D341Med (cell line): ENCODE data around the gene OR6A2.
"Not testable (repeated sequence)": the region's sequence is repeated elsewhere in the genome, so short reads cannot be mapped to it uniquely, and the experiment has no call there.

Experiments
- DNase-seq: peaks from one replicate; pipeline ENCODE4 v3.0.0; 2012; ENCODE audit warnings: low spot score

OR6A2 gene

GRCh38 chr11:6799402-6799801 lies at the start of gene OR6A2:
Gene OR6A2, minus strand, starts transcription at chr11:6799689. Its CDS starts 3,981 bp downstream, at chr11:6795708.
- no peak for DNase-seq

GRCh38 chr11:6845383-6845782 lies 45.9 kb upstream of the OR6A2 start, which contains the start of gene OR10A5:
Gene OR10A5, plus strand, starts transcription at chr11:6845683. Its CDS starts 0 bp downstream, at chr11:6845683.
- DNase-seq, result no peak

DNA sequence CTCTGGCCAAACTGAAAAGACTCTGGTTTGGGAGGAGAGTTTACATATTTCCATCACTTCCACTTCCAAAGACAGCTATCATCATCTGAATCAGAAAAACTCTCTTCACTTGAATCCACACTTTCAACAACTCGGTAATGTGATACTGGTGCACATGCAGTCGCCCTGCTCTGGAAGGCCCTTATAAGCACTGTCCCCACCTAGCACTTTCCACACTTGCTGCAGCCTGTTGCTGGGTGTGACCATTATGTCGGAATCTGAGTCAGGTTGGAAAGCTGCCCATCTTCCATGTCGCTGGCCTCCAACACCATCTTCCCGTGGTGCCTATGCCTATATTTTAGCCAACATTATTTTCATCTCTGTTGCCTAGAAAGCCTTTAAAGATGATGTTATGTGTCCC lies 44.9 kb upstream of the OR6A2 start:
- DNase-seq, result no peak

- no peak for DNase-seq
Observed at GRCh38 chr11:6843670-6844069, 44.2 kb upstream of the OR6A2 start.

GRCh38 chr11:6841694-6842093 lies 42.2 kb upstream of the OR6A2 start:
- no peak for DNase-seq

- DNase-seq, result no peak
Observed at GRCh38 chr11:6834021-6834420, 34.5 kb upstream of the OR6A2 start.

GRCh38 chr11:6833356-6833755 lies 33.9 kb upstream of the OR6A2 start:
- DNase-seq, result no peak

DNA sequence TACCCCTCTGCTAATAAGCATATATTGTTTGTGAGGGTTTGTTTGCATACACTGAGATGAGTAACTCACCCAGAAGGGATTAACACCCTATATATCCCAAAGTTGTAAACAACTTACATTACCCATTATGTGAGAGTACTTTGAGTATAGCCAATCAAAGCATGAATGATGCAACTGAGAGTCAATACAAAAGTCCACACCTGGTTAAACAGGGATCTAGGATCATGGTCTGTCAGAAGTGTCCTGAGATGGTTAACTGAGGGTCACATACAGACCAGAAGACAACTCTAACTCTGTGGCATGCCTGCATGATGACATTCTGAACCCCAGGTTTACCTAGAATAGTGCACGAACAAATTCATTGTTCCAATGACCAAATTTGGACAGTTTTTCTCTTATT lies 28.6 kb upstream of the OR6A2 start:
- no peak for DNase-seq

GRCh38 chr11:6825231-6825744 lies 25.8 kb upstream of the OR6A2 start:
- DNase-seq, result no peak

DNA sequence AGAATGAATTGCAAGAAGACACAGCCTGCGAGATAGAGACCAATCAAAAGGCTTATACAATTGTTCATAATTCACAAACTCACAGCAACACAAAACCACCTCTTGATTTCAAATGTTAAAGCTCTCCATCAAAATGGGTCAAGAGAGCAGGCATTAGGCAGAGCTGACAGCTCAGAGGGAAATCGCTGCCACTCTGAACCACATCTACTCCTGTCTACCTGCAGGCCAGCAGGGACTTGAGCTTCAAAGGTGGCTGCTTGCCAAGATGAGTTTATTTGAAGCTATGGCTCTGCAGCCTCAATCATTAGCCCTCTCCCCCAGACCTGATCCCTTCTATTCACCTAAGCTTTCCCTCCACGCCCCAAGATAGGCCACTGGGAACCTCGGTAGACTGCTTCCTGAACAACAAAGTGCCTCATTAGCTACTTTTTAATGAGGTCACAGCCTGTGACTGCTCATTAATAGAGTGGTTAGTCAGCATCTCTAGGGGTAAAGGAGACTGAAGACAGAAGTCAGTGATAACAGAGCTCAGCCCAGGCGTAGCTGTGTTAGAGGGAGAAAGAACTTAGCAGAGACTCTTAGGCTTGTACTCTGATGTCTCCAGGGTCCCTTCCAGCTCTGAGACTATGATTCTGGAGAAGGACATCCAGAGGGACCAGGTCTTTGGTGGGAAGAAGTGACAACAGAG lies 24.8 kb upstream of the OR6A2 start:
- no peak for DNase-seq

- no peak for DNase-seq
Observed at GRCh38 chr11:6818967-6819366, 19.5 kb upstream of the OR6A2 start.

DNA sequence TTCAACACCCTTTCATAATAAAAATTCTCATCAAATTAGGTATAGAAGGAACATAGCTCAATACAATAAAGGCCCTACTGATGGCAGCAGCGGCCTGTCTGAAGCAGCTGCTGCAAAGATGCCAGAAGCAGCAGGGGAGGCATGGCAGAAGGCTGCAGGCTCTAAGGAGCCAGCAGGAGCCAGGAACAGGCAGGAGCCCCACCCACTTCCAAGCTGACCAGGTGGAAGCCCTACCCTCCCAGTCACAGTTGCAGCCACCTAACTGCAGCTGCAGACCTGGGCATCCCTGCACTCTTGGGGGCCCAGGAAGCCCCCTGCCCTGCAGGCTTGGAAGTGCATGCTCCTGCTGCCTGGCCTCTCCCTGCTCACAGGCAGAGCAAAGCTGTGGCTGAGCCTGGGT lies 18.2 kb upstream of the OR6A2 start:
- no peak for DNase-seq

- no peak for DNase-seq
Observed at GRCh38 chr11:6813656-6814055, 14.2 kb upstream of the OR6A2 start.

- peak; percentile 40 for DNase-seq
Observed at GRCh38 chr11:6812390-6813005, 13.0 kb upstream of the OR6A2 start.

DNA sequence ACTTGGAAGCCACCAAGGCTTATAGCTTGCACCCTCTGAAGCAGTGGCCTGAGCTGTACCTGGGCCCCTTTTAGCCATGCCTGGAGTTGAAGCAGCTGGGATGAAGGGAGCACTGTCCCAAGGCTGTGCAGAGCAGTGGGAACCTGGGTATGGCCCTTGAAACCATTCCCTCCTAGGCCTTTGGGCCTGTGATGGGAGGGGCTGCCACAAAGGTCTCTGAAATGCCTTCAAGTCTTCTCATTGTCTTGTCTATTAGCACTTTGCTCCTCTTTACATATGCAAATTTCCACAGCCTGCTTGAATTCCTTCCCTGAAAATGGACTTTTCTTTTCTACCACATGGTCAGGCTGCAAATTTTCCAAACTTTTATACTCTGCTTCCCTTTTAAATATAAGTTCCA lies 1.6 kb upstream of the OR6A2 start:
- not testable (repeated sequence) for DNase-seq

DNA sequence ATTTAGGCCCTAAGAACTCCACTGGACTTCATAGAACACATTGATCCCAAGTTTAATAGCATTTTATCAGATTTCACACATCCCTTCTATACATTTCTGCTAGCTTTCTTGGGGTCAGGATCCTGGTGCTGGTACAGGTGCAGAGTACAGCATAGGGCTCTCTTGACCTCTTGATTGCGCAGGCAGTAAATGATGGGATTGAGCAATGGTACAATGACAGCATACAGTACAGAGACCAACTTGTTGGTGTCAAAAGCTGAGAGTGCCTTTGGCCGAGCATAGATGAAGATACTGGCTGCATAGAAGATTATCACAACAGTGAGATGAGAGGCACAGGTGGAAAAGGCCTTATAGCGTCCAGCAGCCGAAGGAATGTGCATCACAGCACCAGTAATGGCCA lies 4.8 kb downstream of the OR6A2 start:
- DNase-seq, result no peak

- DNase-seq, result no peak
Observed at GRCh38 chr11:6790546-6790945, 8.9 kb downstream of the OR6A2 start.

- no peak for DNase-seq
Observed at GRCh38 chr11:6782720-6783119, 16.8 kb downstream of the OR6A2 start, which contains the start of gene OR2AG1. Gene OR2AG1, plus strand, starts transcription at chr11:6783020. Its CDS starts 2,018 bp downstream, at chr11:6785038.

DNA sequence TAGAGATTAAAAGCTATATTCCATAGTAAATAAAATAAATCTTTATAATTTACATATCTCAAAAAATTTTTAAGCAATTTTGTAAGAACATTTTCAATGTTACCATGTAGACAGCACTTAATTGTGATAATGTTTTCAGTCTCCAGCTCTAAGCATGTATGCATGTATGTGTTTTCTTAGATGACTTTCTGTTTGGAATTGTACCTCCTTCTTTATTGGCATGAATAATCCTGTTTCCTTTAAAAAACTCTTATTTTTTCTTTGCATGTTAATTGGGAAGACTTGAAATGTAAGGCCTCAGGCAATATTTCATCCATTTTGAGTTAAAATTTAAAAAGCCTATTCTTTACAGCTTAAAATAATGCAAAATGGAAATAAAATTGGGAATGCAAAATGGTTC lies 18.7 kb downstream of the OR6A2 start:
- DNase-seq, result no peak

- no peak for DNase-seq
Observed at GRCh38 chr11:6778518-6778917, 21.0 kb downstream of the OR6A2 start.

DNA sequence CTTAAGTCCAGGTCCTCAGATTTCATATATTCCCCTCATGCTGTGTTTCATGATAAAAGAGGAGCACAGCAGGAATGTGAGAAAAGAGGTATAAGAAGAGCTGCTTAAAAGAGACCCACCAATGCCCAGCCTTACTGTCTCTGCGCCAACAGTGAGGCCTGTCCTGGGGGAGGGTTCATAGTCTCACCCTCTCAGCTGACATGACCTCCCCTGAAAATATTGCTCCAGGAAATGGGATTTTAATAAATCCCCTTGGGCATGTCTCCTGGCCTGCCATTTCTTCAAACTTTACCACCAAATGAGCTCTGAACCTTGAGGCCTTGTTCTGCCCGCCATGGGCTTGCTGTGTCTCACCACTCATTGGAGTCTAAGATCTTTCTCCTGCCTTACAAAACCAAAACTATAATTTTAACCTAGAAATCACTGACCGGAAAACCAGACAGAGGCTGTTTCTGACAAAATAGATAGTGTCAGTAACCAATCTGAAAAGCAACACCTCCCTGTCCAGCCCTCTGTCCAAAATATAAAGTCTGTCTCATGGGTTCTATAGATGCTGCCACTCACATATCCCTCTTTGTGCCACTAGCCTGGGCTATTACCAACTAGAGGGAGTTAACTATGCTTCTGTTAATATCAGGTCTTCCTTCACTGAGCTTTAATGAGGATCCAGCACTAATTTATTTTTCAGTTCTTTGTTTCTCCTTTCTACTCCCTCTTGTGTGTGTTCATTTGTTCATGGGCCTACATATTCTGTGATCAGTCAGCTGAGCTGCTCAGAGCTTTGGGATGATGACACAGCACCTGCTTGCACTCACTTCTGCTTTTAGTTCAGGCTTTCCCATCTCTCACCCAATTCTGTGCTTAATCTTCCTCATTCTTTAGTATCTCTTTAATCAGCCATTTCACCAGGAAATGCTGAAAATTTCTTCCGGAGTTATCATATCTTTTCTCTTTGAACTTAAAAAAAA lies 27.3 kb downstream of the OR6A2 start, which contains the start of gene OR2AG2:
Gene OR2AG2, minus strand, starts transcription at position 51 of the 968 bp plus-strand sequence. CDS start 3,019 bp downstream, outside the sequence.
- DNase-seq, result no peak

- peak; percentile 59 for DNase-seq
Observed at GRCh38 chr11:6757373-6757967, 42.0 kb downstream of the OR6A2 start.
